NCI-H2227 (cell line): ENCODE data around the gene MYL6.
"Not testable (repeated sequence)": the region's sequence is repeated elsewhere in the genome, so short reads cannot be mapped to it uniquely, and the experiment has no call there.

Experiments used
- DNase-seq: peaks from one replicate; lab custom pipeline; 2025; ENCODE audit not compliant: unreplicated experiment; lab: John Stamatoyannopoulos, UW

Gene MYL6

DNA sequence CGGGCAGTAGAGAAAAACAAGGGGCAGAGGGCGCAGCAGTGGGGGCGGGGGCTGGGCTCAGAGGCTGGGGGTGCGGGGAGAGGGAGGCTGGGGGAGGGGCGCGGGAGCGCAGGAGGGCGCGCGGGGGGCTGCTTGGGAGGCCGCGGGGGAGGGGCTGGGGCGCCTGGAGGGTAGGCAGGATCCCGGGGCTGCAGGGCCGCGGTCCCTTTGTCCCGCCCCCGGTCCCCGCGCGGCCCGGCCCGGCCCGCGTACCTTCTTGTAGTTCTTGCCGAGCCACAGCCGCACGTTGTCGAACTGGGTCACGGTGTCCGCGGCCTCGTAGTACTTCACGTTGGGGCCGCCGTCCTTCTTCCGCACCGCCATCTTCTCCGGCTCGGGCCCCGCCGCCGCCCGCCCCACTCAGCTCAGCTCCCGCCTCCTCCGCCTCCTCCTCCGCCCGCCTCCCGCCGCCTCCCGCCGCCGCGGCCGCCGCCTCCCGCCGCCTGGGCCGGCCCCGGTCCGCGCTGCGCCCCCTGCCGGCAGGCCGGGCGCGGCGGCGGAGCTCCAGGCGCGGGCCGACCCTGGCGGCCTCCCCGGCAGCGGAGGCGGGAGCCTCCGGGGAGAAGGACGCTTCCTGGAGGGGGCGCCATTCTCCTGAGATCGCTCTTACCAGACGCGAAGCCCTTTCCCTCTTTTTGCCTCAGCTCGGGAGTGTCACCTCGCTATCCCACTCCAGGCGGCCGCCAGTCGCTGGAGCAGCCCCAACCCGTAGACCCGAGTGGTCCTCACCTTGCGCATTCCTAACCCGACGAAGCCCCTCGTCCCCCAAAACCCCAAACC is 31.1 kb downstream of the MYL6 start, which contains the start of gene SMARCC2:
TSS of gene SMARCC2 (minus strand) at position 385 of the 819 bp plus-strand sequence. CDS start at position 363, 22 bp downstream.
- peak; percentile 87 for DNase-seq

DNA sequence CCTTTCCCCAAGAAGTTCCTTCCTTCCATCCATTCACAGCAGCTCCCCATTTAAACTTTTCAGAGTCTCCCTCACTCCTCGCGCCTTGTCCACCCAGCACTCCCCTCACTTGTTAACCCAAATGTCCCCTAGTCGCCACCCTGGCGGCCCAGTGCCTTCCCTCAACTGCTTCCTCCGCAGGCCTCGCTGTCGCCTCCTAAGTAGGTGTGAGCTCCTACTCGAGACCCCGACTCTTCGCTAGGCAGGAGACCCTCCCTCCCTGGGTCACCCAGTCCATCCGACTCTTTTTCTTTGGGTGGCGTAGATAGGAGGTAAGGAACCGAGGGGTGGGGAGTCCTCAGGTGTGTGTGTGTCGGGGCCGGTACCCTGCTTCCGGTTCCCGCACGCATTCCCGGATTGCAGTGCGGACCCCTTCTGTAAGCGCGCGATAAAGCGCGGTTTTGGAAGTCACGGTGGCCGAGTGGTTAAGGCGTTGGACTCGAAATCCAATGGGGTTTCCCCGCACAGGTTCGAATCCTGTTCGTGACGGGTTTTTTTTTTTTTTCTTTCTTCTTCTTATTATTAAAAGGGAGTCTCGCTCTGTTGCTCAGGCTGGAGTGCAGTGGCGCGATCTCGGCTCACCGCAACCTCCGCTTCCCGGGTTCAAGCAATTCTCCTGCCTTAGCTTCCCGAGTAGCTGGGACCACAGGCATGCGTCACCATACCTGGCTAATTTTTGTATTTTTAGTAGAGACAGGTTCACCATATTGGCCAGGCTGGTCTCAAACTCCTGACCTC is 31.9 kb downstream of the MYL6 start:
- peak; percentile 93 for DNase-seq

DNA sequence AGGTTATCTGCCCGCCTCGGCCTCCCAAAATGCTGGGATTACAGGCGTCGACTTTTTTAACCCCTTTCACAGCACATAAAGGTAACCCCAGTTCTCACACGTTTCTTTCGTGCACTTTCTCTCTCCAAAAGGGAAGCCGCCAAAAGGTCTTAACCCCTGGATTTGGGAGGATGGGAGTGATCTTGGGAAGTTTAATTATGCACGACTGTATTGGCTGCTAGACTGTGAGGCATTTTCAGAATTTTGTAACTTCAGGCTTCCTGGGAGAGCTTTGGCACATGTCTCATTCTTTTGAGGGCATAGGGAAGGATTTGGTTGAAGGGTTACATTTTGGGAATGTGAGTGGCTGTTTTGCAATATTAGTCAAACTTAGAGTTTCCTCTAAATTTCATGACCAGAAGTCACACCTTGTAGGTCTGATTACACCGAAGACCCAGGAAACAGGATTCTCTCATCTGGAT is 32.6 kb downstream of the MYL6 start:
- no peak for DNase-seq

DNA sequence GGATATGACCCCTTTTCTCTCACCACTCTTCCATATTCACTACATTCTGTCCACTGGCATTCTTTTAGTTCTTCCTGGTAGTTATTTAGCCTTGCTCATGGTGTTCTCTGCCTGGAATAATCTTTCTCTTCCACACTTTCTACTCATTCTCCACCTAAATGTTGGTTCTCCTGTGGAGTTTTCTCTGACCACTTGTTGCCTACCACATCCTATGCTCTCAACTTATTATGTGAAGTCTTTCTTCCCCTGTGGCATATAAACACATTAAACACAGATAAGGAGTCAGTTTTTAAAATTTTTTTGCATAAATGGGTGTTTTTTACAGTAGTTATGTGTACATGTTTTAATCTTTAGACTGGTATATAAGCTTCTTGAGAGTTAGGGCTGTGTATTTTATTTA is 34.4 kb downstream of the MYL6 start:
- DNase-seq, result no peak

DNA sequence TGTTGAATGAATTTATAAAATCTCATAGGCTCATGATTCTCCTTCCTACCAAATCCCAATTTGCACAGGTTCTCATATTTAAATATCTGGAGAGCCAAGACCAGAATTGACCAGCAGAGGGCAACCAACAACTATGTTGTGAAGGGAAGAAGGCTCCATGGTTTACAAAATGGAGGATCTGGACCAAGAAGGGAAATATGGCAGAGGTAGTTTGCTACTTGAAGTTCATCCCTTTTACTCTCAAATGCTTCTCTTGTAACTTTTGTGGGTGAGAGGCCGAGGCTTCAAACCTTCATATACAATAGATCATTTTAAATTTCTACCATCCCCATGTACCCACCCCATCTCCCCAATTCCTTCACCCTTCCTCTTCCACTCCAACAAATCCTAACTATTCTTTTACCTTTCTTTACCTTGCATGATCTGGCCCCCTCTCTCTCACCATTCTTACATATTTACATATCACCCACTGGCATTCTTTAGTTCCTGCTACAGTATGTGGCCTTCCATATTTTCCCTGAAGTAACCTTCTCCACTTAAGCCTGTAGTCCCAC is 34.9 kb downstream of the MYL6 start:
- peak; percentile 91 for DNase-seq

DNA sequence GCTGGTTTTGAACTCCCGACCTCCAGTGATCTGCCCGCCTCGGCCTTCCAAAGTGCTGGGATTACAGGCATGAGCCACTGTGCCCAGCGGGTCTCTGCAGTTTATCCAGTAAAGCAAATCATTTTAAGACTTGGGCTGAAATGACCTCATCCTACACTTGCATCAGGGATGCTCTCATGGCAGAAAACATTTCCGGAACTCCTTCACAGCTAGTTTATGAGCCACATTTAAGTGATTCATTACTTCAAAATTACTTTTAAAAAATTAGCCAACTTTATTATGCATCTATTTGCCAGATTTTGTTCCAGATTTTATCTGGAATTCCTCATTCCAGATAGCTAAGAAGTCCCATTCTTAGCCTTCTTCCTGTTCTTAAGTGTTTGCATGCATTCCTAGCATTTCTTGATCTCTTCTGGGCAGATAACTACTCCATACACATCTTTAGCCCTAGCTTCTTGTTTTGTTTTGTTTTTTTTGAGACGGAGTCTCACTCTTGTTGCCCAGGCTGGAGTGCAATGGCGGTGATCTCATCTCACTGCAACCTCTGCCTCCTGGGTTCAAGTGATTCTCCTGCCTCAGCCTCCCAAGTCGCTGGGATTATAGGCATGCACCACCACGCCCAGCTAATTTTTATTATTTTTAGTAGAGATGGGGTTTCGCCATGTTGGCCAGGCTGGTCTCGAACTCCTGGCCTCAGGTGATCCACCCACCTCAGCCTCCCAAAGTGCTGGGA is 38.8 kb downstream of the MYL6 start:
- DNase-seq, result not testable (repeated sequence)

DNA sequence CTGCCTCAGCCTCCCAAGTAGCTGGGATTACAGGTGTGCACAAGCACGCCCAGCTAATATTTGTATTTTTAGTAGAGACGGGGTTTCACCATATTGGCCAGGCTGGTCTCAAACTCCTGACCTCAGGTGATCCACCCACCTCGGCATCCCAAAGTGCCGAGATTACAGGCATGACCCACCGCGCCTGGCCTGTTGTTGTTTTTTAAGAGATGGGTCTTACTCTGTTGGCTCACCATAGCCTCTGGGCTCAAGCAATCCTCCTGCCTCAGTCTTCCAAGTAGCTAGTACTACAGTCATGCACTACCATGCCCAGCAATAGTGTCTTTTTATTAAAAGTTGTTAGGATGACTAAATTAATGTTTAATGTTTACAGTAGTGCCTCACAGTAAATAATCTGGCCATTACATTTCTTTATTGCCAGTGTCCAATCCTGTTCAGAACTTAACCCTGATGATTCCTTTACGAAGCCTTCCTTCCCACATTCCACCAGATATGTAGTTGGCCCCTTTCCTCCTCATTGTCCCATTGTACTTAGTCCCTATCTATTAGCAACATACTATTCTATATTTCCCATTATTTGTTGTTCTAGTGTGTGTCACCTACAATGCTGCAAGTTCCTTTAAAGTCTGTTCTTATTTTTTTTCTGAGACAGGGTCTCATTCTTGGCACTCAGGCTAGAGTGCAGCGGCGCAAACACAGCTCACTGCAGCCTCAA is 39.9 kb downstream of the MYL6 start:
- no peak for DNase-seq

DNA sequence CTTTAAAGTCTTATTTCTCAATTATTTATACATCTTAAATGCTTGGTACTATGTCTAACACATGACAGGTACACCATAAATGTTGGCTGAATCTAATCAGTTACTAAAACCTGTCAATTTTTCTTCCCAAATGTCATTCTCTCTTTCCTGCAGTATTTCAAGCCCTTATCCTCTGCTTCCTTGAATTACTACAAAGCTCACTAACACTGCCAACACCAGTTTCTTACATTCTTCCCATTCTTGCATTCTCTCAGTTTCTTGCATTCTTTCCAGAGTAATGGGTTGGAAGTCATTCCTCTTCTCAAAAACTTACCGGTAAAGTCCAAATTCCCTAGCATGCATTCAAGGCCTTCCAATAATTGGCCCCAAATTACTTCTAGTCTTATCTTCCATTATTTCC is 40.7 kb downstream of the MYL6 start:
- DNase-seq, result no peak

DNA sequence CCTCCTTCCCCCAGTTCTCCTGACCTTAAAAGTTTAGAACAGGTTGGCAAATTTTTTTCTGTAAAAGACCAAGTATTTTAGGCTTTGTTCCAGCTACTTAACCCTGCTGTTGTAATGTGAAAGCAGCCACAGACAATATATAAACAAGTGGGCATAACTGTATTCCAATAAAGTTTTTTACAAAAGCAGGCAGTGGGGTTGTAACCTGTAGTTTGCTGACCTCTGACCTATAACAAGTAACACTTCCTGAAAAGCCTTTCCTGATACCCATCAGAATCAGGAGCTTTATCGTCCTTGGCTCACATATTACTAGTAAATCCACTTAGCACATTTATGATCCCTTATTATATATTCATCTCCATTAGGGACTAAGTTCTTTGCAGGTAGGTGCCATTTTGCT is 44.2 kb downstream of the MYL6 start:
- no peak for DNase-seq

DNA sequence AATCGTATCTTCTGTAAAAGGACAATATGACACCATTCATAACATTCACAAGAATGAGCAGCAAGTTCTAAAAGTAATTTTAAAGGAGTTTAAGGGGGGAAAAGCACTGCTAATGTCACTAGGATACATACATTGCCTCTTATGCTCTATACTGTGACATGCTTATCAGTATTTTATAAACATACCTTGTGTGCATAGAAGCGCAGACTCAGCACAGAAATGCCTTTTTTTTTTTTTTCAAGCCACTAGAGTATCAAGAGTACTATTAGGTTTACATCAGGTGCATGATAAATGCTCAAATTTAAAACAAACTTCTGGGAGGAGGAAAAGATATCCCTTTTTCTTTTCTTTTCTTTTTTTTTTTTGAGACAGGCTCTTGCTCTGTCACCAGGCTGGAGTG is 44.7 kb downstream of the MYL6 start:
- DNase-seq, result no peak

DNA sequence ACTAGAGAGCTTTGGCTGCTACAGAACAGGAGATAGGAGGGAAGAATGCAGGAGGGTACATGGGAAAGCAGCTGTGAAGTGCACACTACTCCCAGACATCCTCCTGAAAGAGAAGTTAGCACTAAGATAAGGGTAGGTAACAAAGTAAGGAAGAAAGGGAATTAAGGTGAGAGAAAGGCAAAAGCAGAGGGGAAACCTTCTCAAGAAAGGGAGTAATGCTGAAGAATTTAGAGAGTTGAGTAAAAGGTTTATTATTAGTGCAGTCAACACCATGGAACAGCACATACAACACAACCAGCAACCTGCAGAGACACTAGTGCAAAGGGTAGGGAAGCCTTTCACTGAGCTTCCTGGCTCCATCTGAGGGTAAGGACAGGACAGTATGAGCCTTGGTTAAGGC is 46.1 kb downstream of the MYL6 start:
- DNase-seq, result no peak

DNA sequence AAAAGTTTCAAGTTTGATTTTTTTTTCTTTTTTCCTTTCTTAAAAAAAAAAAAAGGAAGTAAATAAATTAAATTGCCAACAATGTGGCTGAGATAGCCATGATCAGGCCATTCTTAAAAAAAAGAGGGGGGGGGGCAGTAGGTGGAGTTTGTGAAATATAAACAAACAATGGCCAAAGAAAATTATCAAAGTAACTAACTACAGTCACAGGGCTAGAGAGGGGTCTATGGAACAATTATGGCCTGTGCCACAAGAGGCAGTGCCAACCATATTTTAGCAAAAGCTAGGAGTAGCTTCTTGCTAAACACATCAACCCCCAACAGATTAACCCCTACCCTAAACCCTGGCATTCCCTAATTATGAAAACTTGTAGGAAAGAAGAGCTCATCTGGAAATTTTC is 47.3 kb downstream of the MYL6 start:
- DNase-seq, result no peak

DNA sequence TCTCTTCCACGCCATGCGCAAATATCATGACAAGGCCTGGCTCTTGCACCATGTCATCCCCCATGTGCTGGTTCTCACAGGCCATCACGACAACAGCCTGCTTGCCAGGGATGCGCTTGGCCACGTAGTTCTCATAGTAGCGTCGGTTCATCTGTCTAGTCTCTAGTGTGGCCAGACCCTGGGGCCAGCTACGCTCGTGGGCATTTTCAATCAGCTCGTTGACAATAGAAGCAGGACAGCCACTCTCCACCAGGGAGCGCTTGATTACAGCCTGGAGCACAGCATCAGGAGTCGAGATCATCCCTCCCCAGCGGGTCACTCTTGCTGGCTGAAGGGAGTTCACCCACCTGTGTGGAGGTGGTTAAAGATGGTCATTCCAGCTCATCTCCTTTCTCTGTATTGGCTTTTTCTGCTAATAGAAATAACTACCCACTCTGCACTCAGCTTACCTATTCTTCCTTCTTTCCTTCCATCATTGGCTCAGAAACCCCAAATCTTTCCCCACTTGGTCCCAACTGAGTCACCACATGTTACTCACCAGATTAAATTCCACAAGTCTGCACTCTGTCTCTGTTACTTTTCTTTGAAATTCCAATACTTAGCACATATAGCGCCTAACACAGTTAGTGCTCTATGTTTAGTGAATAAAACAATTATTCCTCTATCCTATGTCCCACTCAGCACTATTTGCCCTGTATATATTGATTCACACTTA is 48.5 kb downstream of the MYL6 start:
- peak; percentile 54 for DNase-seq

DNA sequence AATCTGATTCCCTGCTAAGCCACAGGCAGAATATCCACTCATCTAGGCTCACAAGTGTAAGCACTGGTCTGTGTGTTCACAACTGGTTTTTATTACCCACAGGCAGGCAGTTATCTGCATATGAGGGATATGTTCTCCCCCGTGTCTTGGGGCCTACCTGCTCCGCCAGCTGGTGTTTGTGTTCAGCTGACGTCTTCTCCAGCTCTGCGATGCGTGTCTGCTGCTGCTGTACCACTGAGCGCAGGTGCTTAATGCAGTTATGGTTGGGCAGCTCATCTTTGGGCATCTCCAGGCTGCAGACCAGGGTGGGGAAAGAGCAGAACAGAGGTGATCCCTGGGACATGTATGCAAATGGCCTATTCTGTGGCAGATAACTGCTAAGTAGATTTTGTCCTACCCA is 49.8 kb downstream of the MYL6 start:
- DNase-seq, result no peak
